ENCODE results near the gene OSBPL10.

The OSBPL10 gene

GRCh38 chr3:31890742-31891469 is 90.2 kb downstream of the OSBPL10 start:
- ChIA-PET POLR2A (no interaction called here), CTCF (no interaction called here)
- DNase-seq (ENCODE audit: low read depth, low spot score) = no peak
- no peak overlapping the region for H3K4me3 ChIP-seq (ENCODE audit: low read depth, low read length)
- TF ChIP-seq, protein P1, sequence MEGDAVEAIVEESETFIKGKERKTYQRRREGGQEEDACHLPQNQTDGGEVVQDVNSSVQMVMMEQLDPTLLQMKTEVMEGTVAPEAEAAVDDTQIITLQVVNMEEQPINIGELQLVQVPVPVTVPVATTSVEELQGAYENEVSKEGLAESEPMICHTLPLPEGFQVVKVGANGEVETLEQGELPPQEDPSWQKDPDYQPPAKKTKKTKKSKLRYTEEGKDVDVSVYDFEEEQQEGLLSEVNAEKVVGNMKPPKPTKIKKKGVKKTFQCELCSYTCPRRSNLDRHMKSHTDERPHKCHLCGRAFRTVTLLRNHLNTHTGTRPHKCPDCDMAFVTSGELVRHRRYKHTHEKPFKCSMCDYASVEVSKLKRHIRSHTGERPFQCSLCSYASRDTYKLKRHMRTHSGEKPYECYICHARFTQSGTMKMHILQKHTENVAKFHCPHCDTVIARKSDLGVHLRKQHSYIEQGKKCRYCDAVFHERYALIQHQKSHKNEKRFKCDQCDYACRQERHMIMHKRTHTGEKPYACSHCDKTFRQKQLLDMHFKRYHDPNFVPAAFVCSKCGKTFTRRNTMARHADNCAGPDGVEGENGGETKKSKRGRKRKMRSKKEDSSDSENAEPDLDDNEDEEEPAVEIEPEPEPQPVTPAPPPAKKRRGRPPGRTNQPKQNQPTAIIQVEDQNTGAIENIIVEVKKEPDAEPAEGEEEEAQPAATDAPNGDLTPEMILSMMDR (IDR thresholded peaks at IDR 0.05; ENCODE audit: insufficient read depth, low read length, missing control alignments) = no peak

- CTCF ChIA-PET = no interaction called here
- no peak overlapping the region for H3K4me3 ChIP-seq (ENCODE audit: low read depth, low read length)
- TF ChIP-seq, protein P1 (IDR thresholded peaks at IDR 0.05; ENCODE audit: insufficient read depth, low read length, missing control alignments) = no peak
- no peak for DNase-seq (ENCODE audit: low read depth, low spot score)
- POLR2A ChIA-PET = no interaction called here
Observed at GRCh38 chr3:31890007-31890406, 91.1 kb downstream of the OSBPL10 start.

DNA sequence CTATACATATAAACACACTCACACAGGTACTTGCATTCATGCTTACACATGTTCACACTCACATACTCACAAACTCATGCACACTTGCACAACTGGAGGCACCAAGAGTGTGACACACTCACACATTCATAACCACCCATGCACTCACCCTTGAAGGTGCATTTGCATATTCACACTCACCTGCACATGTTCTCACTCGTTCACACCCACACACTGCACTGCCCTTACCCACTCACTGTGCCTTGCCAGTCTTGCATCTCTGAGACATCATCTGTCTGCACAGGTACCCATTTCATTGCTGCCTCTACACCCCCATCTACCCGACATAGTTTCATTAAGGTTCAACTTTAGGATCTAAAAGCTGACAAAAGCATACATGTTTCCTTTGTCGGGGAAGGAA is 95.8 kb downstream of the OSBPL10 start:
- CTCF ChIA-PET = no interaction called here
- DNase-seq (ENCODE audit: low read depth, low spot score) = no peak
- no peak overlapping the region for H3K4me3 ChIP-seq (ENCODE audit: low read depth, low read length)
- POLR2A ChIA-PET = no interaction called here
- TF ChIP-seq, protein P1 (IDR thresholded peaks at IDR 0.05; ENCODE audit: insufficient read depth, low read length, missing control alignments) = no peak

DNA sequence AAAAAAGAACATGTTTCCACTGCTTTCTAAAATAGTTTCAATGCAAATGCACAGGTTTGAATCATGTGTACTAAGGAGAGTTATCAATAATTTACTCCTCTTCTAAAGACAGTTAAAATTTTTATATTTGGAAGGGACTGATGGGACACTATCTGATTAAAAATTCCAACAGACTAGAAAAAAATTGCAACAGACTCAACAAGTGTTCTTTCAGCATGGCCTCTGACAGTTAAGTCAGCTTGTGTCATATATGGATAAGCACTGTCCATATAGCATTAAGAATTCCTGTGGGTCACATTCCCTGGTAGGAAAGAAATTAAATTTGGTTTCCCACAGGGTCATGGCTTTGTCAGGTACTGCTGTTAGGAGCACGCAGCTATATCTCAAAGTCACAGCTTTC is 96.8 kb downstream of the OSBPL10 start:
- POLR2A ChIA-PET = no interaction called here
- no peak for DNase-seq (ENCODE audit: low read depth, low spot score)
- TF ChIP-seq, protein P1 (IDR thresholded peaks at IDR 0.05; ENCODE audit: insufficient read depth, low read length, missing control alignments) = no peak
- CTCF ChIA-PET = no interaction called here
- H3K4me3 ChIP-seq (ENCODE audit: low read depth, low read length) = no peak overlapping the region

DNA sequence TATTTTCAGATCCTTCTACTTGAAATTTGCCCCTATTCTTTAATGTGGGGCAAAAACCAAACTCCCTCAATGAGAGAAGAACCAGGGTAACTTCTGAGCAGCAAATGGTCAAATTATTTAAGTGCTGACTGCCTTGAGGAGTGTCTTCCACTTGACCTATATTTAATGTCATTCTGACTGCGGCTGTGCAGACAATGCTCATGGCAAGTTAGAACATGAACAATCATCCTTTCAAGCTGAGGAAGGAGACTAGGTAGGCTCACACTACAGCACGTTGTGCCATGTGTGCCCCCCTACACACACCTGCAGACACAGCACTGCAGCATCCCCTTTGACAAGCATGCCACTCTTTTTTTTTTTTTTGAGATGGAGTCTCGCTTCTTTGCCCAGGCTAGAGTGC is 98.2 kb downstream of the OSBPL10 start:
- TF ChIP-seq, protein P1 (IDR thresholded peaks at IDR 0.05; ENCODE audit: insufficient read depth, low read length, missing control alignments) = no peak
- H3K4me3 ChIP-seq (ENCODE audit: low read depth, low read length) = no peak overlapping the region
- DNase-seq (ENCODE audit: low read depth, low spot score) = no peak
- ChIA-PET CTCF (no interaction called here), POLR2A (no interaction called here)

DNA sequence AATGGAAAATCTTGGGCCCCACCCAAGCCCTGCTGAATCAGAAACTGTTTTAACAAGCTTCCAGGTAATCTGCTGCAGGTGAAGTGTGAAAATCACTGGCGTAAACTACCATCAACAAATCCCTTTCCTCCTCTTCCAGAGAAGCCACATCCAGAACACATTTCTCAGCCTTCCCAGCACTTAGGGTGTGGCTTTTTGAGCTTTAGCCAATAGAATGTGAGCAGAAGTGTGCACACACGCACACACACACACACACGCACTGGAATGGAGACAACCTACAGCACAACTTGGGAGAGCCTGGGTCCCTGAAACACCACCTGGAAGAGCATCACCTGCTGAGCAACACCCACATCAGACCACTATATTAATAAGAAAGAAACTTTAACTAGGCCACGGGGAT is 98.6 kb downstream of the OSBPL10 start:
- H3K4me3 ChIP-seq (ENCODE audit: low read depth, low read length) = no peak overlapping the region
- no peak for DNase-seq (ENCODE audit: low read depth, low spot score)
- TF ChIP-seq, protein P1 (IDR thresholded peaks at IDR 0.05; ENCODE audit: insufficient read depth, low read length, missing control alignments) = no peak
- POLR2A ChIA-PET = no interaction called here
- CTCF ChIA-PET = no interaction called here
